Fibroblast of lung (primary cell): ENCODE results near the gene DUS1L. TPM values are rescaled to one million over a fixed set of nuclear protein-coding genes. Genes with fewer than 3 reads are reported as not detected.

Experiments
- DNase-seq, 2 donors: peaks; one replicate each; pipeline versions ENCODE4 v3.0.0 to v3.0.0-alpha.2; 2010; ENCODE audit warnings: low read depth in 2 of 2
- H2AFZ ChIP-seq: 2 replicates; pipeline ENCODE4 v1.5.1; 2012; ENCODE audit warnings: low read length, control low read depth, inconsistent platforms
- H3K27ac ChIP-seq: 2 replicates; pipeline ENCODE4 v1.5.1; 2011; ENCODE audit warnings: low read length, control low read depth; ENCODE audit not compliant: insufficient read depth
- H3K27me3 ChIP-seq: 2 replicates; pipeline ENCODE4 v1.5.1; 2011; ENCODE audit warnings: mild to moderate bottlenecking, low read length; ENCODE audit not compliant: control insufficient read depth, insufficient read depth
- H3K36me3 ChIP-seq: 2 replicates; pipeline ENCODE4 v1.5.1; 2011; ENCODE audit warnings: low read length; ENCODE audit not compliant: control insufficient read depth, insufficient read depth
- H3K4me1 ChIP-seq: 2 replicates; pipeline ENCODE4 v1.5.1; 2011; ENCODE audit warnings: low read length; ENCODE audit not compliant: control insufficient read depth, insufficient read depth; ENCODE audit errors: extremely low read depth
- H3K4me2 ChIP-seq: 2 replicates; pipeline ENCODE4 v1.5.1; 2011; ENCODE audit warnings: low read length, control low read depth; ENCODE audit not compliant: insufficient read depth; ENCODE audit errors: extremely low read depth
- H3K4me3 ChIP-seq, 4 experiments: fragments of 200-600 bp in 1 of 4; sonication (generic) in 1 of 4; replicated peaks in 1 of 4; 2 replicates each; pipeline ENCODE4 v1.5.1; 2011 to 2016; ENCODE audit warnings: low read length in 4 of 4, low read depth in 3 of 4, mild to moderate bottlenecking in 3 of 4, control low read depth in 2 of 4, inconsistent platforms in 1 of 4, mixed read lengths in 1 of 4; ENCODE audit not compliant: insufficient read depth in 1 of 4; ENCODE audit errors: control extremely low read depth in 1 of 4
- H3K79me2 ChIP-seq: 2 replicates; pipeline ENCODE4 v1.5.1; 2012; ENCODE audit warnings: mild to moderate bottlenecking, low read length, inconsistent platforms; ENCODE audit not compliant: control insufficient read depth, insufficient read depth
- H3K9ac ChIP-seq: 2 replicates; pipeline ENCODE4 v1.5.1; 2011; ENCODE audit warnings: mild to moderate bottlenecking, low read length, control low read depth; ENCODE audit not compliant: insufficient read depth
- H3K9me3 ChIP-seq: 2 replicates; pipeline ENCODE4 v1.5.1; 2012; ENCODE audit warnings: low read depth, low read length; ENCODE audit not compliant: control insufficient read depth, insufficient read depth
- H4K20me1 ChIP-seq: 2 replicates; pipeline ENCODE4 v1.5.1; 2011; ENCODE audit warnings: low read length; ENCODE audit not compliant: control insufficient read depth, insufficient read depth; ENCODE audit errors: extremely low read depth
- CTCF ChIP-seq, 2 donors: IDR thresholded peaks in 1 of 2; conservative IDR thresholded peaks in 1 of 2; 1 replicate in 1 of 2; 2 replicates in 1 of 2; pipeline ENCODE4 v1.5.1; 2011 to 2012; ENCODE audit warnings: low read length in 2 of 2, control low read depth in 1 of 2, inconsistent platforms in 1 of 2, low read depth in 1 of 2, mild to moderate bottlenecking in 1 of 2
- EZH2 ChIP-seq: IDR thresholded peaks from 2 replicates; pipeline ENCODE4 v1.5.1; 2012; ENCODE audit warnings: low read length, control low read depth, mild to moderate bottlenecking; ENCODE audit errors: missing control alignments
- polyA plus RNA-seq, 2 donors: library from polyadenylated mRNA; depleted of rRNA in 1 of 2; stranded (reverse) in 1 of 2; unstranded in 1 of 2; fragments of >200 nt; gene quantifications; 2 replicates each; pipeline ENCODE4 v1.2.1, GENCODE V29; 2011 to 2012; ENCODE audit warnings: missing spikeins in 1 of 2
- total RNA-seq: library from RNA; depleted of rRNA; stranded (reverse); fragments of >200 nt; gene quantifications from 2 replicates; pipeline ENCODE4 v1.2.1, GENCODE V29; 2014

The DUS1L gene
- total and polyA plus RNA-seq, 2 donors (not counting 1 experiment from before 2014, with no cell fraction given): 24.6 to 41.0 TPM

- no peaks in the 10 kb centered on the region for H4K20me1 ChIP-seq
- no peak for DNase-seq
- no peak overlapping the region for H3K4me2 ChIP-seq
- H2AFZ ChIP-seq: no peak overlapping the region
- H3K36me3 ChIP-seq: peaks cover 25% of the 10 kb centered on the region
- H3K4me1 ChIP-seq: peaks cover 7% of the 10 kb centered on the region
- no peaks in the 10 kb centered on the region for H3K27me3 ChIP-seq
- TF ChIP-seq CTCF (conservative IDR thresholded peaks at IDR 0.05 in 1 of 2, IDR thresholded peaks at IDR 0.05 in 1 of 2; ENCODE audit: low read depth in 1 of 2, low read length in 2 of 2): no peak
- no peak for TF ChIP-seq EZH2
- H3K79me2 ChIP-seq: peaks cover 21% of the 10 kb centered on the region
- H3K27ac ChIP-seq: no peak overlapping the region
- H3K9ac ChIP-seq: no peak overlapping the region
- no peaks in the 10 kb centered on the region for H3K9me3 ChIP-seq
- no peak overlapping the region for H3K4me3 ChIP-seq
These were observed 16.5 kb downstream of the DUS1L start for GRCh38 chr17:82049106-82049505.

GRCh38 chr17:82048571-82048971 lies 17.0 kb downstream of the DUS1L start:
- no peak for DNase-seq
- no peak overlapping the region for H3K27ac ChIP-seq
- H3K9me3 ChIP-seq: no peaks in the 10 kb centered on the region
- H4K20me1 ChIP-seq: no peaks in the 10 kb centered on the region
- H3K27me3 ChIP-seq: no peaks in the 10 kb centered on the region
- peaks cover 17% of the 10 kb centered on the region for H3K79me2 ChIP-seq
- H3K9ac ChIP-seq: no peak overlapping the region
- no peak overlapping the region for H2AFZ ChIP-seq
- no peak overlapping the region for H3K4me2 ChIP-seq
- no peak overlapping the region for H3K4me3 ChIP-seq
- TF ChIP-seq EZH2 (no peak), CTCF (conservative IDR thresholded peaks at IDR 0.05 in 1 of 2, IDR thresholded peaks at IDR 0.05 in 1 of 2; ENCODE audit: low read depth in 1 of 2, low read length in 2 of 2) (no peak)
- H3K4me1 ChIP-seq: peaks cover 7% of the 10 kb centered on the region
- H3K36me3 ChIP-seq: peaks cover 22% of the 10 kb centered on the region

GRCh38 chr17:82047914-82048570 lies 17.6 kb downstream of the DUS1L start:
- no peak overlapping the region for H3K4me3 ChIP-seq
- no peak overlapping the region for H3K9ac ChIP-seq
- peaks cover 22% of the 10 kb centered on the region for H3K36me3 ChIP-seq
- H3K79me2 ChIP-seq: peaks cover 12% of the 10 kb centered on the region
- H3K27ac ChIP-seq: no peak overlapping the region
- TF ChIP-seq CTCF (conservative IDR thresholded peaks at IDR 0.05 in 1 of 2, IDR thresholded peaks at IDR 0.05 in 1 of 2; ENCODE audit: low read depth in 1 of 2, low read length in 2 of 2) (no peak), EZH2 (no peak)
- no peaks in the 10 kb centered on the region for H3K27me3 ChIP-seq
- no peaks in the 10 kb centered on the region for H3K9me3 ChIP-seq
- no peak overlapping the region for H2AFZ ChIP-seq
- H3K4me2 ChIP-seq: no peak overlapping the region
- no peaks in the 10 kb centered on the region for H4K20me1 ChIP-seq
- DNase-seq: no peak
- H3K4me1 ChIP-seq: peaks cover 4% of the 10 kb centered on the region
